ENCODE data around the gene FMC1.
A peak's percentile ranks its signal among the peaks of the same experiment; 100 is the strongest.
"Not testable (repeated sequence)": the region's sequence is repeated elsewhere in the genome, so short reads cannot be mapped to it uniquely, and the experiment has no call there.

FMC1 gene, protein sequence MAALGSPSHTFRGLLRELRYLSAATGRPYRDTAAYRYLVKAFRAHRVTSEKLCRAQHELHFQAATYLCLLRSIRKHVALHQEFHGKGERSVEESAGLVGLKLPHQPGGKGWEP

DNA sequence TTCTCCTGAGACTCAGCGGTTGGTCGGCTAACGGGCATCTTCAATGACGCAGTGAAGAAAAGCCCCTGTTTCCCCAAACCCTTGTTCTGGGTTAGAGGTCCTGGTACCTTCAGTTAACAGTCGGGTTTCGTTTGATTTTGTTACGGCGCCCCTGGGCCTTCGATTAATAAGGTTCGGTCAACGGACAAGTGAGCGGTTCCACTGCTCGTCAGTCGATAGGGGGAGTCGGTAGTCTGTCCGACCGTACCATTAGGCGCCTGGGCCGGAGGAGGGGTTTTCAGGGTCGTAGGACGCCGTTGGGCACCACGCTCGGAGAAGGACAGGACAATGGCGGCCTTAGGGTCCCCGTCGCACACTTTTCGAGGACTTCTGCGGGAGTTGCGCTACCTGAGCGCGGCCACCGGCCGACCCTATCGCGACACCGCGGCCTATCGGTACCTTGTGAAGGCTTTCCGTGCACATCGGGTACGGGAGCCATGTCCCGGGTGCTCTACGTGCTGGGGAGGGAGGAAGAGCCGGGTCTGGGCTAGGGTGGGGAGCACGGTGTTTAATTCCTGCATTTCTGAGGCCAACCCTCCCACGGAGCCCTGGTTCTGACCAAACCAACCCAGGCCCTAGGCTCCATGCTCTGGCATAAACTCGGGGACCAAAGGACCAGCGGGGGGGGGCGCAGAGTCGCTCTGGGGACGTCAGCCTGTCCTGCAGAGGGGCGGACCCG is at the start of gene FMC1:
Gene FMC1, plus strand, starts transcription at position 280 of the 718 bp plus-strand sequence. Its CDS starts 48 bp downstream, at position 328.
- TF ChIP-seq POLR2A (IDR thresholded peaks at IDR 0.05; ENCODE audit: low read depth, low read length), result peak; percentile 42
- FAIRE-seq, result no peak
- DNase-seq (ENCODE audit: insufficient read length, low spot score), result peak; percentile 60

DNA sequence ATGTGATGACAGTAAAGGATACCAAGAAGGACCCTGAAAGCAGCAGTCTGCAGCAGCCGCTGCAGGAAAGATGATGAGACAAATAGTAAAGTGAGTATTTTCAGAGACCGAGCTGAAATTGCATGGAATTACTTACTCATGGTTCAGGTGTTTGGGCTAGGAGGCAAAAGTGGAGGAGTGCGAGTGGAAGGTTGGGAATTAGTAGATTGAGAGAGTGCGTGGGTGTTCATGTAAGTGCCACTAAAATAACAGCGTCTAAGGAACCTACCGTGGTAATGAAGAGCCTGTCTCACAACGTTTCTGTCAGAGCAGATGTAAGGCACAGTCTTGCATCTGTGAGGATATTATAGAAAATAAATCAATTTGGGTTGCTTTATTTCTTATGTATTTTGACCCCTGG is 48.3 kb upstream of the FMC1 start:
- no peak for TF ChIP-seq POLR2A (IDR thresholded peaks at IDR 0.05; ENCODE audit: low read depth, low read length)
- FAIRE-seq (no peak), DNase-seq (ENCODE audit: insufficient read length, low spot score) (no peak)

DNA sequence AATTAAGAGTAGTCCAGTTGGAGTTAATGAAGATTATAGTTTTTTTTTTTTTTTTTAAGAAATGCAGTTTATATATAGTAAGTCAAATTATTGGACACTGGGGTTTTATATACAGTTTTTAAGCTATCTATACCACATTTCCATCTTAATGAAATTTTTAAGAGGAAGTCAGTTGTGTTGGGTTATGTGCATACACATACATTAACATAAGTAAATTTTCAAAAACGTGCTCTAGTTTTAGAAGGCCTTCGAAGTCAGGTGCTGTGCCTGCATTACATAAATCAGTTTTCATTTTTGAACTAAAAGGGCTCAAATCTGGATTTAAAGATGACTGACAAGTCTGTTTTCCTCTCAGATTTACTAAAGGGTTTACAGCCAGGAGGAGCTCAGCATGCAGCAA is 47.6 kb upstream of the FMC1 start:
- TF ChIP-seq POLR2A (IDR thresholded peaks at IDR 0.05; ENCODE audit: low read depth, low read length), result no peak
- FAIRE-seq, result no peak
- no peak for DNase-seq (ENCODE audit: insufficient read length, low spot score)

DNA sequence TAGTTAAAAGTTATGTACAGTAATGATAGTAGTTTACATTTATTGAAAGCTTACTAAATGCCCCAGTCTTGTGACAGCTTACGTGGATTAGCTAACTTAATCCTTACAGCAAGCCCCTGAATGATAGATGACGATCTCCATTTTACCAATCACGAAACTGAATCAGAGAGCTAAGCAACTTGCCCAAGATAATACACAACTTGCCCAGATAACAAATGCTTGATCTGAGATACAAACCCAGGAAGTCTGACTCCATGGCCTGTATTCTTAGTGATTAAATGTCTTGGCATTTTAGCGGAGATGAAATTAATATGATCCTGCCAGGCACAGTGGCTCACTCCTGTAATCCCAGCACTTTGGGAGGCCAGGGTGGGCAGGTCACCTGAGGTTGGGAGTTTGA is 46.9 kb upstream of the FMC1 start:
- no peak for FAIRE-seq
- DNase-seq (ENCODE audit: insufficient read length, low spot score), result no peak
- no peak for TF ChIP-seq POLR2A (IDR thresholded peaks at IDR 0.05; ENCODE audit: low read depth, low read length)

DNA sequence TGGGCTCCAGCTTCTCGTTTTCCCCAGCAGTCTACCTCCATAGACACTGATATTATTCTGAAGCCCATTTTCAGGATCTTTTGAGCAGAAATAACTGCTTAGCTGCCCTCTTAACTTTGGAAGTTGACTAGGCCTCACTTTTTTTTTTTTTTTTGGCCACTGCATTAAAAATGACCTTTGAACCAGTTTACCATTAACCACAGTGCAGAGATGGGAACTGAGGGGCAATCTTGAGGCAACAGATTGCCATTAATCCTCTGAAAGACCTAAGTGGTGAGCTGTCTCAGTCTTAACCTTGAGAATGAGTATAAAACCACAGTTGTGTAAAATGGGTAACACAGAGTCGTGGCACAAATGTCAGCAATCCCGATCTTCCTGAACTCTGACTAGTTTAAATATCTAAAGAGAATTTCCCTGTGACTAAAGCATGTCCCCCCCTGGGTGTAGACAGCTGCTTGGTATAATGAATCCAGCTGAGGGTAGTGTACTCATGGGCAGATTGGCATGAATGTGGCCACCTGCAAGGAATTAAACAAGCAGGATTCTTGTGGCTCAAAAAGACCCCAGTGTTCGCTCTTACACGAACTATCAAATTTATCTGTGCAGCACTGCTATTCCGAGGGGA is 46.1 kb upstream of the FMC1 start:
- no peak for TF ChIP-seq POLR2A (IDR thresholded peaks at IDR 0.05; ENCODE audit: low read depth, low read length)
- no peak for DNase-seq (ENCODE audit: insufficient read length, low spot score)
- no peak for FAIRE-seq

DNA sequence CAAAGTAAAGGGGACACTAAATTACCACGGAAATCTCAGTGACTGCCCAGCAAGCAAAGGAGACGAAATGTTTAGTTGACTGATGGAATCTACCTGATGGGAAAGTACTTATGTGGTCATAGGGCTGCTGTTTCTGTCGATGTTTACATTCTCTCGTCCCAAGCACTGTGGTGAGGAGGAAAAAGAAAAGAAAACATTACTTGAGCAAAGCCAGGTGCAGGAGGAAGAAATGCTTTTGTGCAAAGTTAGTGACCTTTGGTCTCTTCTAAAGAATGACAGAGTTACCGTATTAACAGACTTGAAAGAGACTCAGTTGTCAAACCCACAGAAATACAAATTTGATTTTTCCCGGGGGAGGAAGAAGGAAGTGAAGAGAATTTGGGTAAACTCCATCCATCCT is 43.3 kb upstream of the FMC1 start:
- DNase-seq (ENCODE audit: insufficient read length, low spot score), result no peak
- FAIRE-seq, result no peak
- TF ChIP-seq POLR2A (IDR thresholded peaks at IDR 0.05; ENCODE audit: low read depth, low read length), result no peak

DNA sequence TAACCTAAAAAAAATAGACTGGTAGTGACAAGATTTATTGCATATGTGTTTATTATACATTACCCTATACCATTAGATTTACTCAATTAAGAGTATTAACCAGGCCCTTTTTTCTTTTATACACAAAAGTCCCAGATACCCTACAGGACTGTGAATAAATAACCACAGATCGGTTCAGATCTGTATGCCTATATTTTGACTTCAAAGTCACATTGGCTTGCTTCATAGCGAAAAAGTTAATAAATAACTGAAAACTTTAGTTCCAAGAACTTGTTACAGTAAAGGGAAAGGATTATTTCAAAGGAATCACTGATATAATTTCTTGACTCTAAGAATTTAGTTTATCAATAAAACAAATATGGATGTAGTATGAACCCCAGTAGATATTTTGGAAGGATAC is 41.8 kb upstream of the FMC1 start:
- FAIRE-seq, result no peak
- TF ChIP-seq POLR2A (IDR thresholded peaks at IDR 0.05; ENCODE audit: low read depth, low read length), result no peak

DNA sequence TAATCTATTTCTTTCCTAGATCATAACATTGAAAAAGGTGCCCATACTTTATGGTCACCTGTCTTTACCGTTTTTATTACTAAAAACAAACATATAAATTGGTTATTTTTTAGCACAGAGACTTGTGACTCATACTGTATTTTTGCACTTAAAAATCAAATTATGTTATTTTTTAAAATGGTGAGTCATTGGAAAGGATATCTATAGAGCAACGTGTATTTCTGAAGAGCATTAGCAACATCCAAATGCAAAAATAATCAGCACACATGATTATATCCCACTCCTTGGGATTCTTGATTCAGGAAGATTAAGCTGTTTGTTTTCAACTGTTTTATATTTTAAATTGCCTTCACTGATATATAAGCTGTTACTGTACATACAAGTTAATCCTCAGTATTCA is 40.7 kb upstream of the FMC1 start:
- DNase-seq (ENCODE audit: insufficient read length, low spot score) (no peak), FAIRE-seq (no peak)
- TF ChIP-seq POLR2A (IDR thresholded peaks at IDR 0.05; ENCODE audit: low read depth, low read length), result no peak

More for the DNA sequence above, 41.8 kb upstream of the FMC1 start:
- DNase-seq (ENCODE audit: insufficient read length, low spot score), result no peak

DNA sequence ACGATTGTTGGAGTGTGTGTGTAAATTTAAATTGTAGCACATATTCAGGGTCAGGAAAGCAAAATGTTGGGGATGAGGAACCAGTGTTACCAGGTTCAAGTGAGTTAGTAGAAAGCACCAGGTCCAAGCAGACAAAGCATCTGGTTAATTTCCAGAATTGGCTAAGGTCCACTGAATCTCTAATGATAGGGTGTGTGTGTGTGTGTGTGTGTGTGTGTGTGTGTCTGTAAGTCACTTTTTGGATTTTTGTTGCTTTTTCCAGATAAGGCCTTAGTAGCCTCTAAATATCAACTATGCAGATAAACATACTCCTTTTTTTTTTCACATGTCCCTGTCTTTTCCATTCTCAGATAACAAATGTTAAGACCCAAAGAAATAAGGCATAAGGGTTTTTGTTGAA is 36.6 kb upstream of the FMC1 start:
- DNase-seq (ENCODE audit: insufficient read length, low spot score) (no peak), FAIRE-seq (no peak)
- TF ChIP-seq POLR2A (IDR thresholded peaks at IDR 0.05; ENCODE audit: low read depth, low read length), result no peak

DNA sequence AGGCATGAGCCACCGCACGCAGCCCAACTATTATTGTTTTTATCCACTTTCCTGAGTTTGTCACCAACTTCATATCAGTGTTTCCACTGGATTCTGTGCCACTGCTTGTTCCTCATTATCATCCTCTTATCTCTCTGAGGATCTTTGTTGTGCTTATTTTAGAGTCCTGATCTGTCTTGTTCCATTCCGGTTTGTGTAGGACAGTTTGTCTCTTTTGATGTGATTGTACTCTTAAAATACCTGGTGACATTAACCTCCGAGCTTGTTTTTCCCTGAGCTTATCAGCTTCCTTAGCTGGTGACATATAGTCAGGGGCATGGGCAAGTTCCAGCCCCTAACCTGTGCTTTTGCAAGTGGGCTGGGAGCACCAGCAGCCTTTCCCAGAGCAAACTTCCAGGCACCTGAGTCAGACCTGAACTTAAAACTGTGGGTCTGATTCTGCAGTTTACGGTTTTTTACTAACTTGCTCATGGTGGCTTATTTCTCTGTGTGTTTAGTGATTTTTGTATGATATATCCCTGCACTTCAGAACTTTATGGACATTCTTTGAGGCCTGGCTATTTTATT is 23.1 kb upstream of the FMC1 start:
- DNase-seq (ENCODE audit: insufficient read length, low spot score) (no peak), FAIRE-seq (no peak)
- no peak for TF ChIP-seq POLR2A (IDR thresholded peaks at IDR 0.05; ENCODE audit: low read depth, low read length)

DNA sequence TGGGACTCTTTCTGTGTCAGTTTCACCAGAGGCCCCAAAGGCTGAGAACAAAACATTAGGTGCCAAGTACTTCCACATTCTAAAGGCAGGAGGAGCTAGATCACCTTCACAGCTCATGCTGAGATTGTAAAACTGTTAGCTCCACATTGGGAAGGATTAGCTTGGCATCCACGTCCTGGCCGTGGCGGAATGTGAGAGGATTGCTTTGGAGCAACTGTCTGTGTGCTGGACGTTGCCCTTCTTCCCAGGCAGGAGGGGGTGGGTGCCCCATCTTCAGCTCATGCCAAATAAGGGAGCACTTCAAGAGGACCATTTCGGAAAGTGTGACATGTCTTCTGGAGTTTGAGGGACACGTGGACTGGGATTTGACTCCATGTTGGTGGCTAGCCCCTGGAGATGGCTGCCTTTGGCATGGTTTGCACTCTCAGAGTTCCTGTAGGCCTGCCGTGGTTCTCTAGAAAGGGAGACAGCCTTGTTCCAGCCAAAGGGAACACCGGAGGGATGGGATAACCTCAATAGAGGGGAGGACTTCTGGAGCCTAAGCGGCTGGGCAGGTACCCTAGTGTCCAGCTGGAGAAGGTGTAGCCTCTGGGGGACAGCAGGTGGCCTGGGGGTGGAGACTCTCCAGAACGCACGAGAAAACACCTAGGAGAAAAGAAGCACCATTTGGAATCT is 19.9 kb upstream of the FMC1 start:
- no peak for TF ChIP-seq POLR2A (IDR thresholded peaks at IDR 0.05; ENCODE audit: low read depth, low read length)
- peak; percentile 8 for DNase-seq (ENCODE audit: insufficient read length, low spot score)
- no peak for FAIRE-seq

DNA sequence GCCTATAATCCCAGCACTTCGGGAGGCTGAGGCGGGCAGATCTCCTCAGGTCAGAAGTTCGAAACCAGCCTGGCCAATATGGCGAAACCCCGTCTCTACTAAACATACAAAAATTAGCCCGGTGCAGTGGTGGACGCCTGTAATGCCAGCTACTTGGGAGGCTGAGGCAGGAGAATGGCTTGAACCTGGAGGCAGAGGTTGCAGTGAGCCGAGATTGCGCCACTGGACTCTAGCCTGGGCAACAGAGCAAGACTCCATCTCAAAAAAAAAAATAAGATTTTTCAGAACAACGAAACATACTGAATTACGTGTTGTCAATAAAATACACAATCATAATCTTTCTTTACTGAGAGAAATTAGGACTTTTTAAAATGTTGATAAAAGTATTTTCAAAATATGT is 16.4 kb upstream of the FMC1 start:
- DNase-seq (ENCODE audit: insufficient read length, low spot score); FAIRE-seq: not testable (repeated sequence)

DNA sequence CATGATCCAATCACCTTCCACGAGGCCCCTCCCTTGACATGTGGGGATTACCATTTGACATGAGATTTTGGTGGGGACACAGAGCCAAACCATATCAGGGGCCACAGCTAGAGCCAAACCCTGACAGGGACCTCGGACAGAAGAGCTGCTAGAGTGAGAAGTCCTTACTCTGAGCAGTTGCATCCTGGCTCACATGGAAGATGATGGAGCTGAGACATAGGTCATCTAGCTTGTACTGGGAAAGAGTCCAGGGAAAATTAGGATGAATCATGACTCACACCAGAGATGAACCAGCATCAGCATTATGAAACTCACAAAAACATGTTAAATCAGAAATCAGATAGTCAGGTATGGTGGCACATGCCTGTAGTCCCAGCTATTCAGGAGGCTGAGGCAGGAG is 12.8 kb upstream of the FMC1 start:
- TF ChIP-seq POLR2A (IDR thresholded peaks at IDR 0.05; ENCODE audit: low read depth, low read length), result no peak
- DNase-seq (ENCODE audit: insufficient read length, low spot score), result peak; percentile 53
- peak; percentile 86 for FAIRE-seq

DNA sequence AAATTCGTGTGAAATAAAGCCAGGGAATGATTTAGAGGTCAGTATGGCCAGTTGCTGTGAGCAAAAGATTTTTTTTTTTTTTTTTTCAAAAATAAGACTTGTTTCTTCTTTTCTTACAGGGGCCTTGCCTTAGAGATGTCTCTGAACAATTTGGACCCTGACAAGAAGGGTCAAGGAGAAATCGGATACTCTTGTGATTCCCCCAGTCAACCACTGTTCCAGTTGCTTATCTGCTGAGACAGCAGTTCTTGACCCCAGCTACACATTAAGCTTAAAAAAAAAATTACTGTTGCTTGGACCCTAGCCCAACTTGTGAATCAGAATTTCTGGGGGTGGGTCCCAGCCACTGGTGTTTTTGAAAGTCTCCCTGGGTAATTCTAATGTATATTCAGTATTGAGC is 12.0 kb upstream of the FMC1 start:
- FAIRE-seq (no peak), DNase-seq (ENCODE audit: insufficient read length, low spot score) (no peak)
- TF ChIP-seq POLR2A (IDR thresholded peaks at IDR 0.05; ENCODE audit: low read depth, low read length), result no peak

Data from H54 (cell line).